HepG2 (cell line): ENCODE data around the gene TNFAIP1. TPM values are rescaled to one million over a fixed set of nuclear protein-coding genes. Genes with fewer than 3 reads are reported as not detected.

Source experiments
- ARNT ChIP-seq: fragments of 450-650 bp; IDR thresholded peaks from 2 replicates; pipeline ENCODE4 v1.6.1; 2017
- ETV5 ChIP-seq: IDR thresholded peaks from 2 replicates; pipeline ENCODE4 v1.6.1; 2018; ENCODE audit warnings: missing biosample characterization, missing genetic modification reagents, inconsistent platforms, borderline replicate concordance
- MIXL1 ChIP-seq: IDR thresholded peaks from 2 replicates; pipeline ENCODE4 v1.6.1; 2016
- MXI1 ChIP-seq: IDR thresholded peaks from 3 replicates; pipeline ENCODE4 v1.6.1; 2012; ENCODE audit warnings: low read depth, low read length, inconsistent platforms, borderline replicate concordance
- NFKBIZ ChIP-seq: IDR thresholded peaks from 2 replicates; pipeline ENCODE4 v1.6.1; 2018; ENCODE audit warnings: missing genetic modification reagents, missing compliant biosample characterization
- POLR2A ChIP-seq, 2 experiments: IDR thresholded peaks; 2 replicates each; pipeline ENCODE4 v1.6.1; 2011; ENCODE audit warnings: low read depth in 2 of 2, low read length in 2 of 2, mild to moderate bottlenecking in 1 of 2, moderate library complexity in 1 of 2; ENCODE audit not compliant: insufficient read depth in 1 of 2
- RCOR2 ChIP-seq: IDR thresholded peaks from 2 replicates; pipeline ENCODE4 v1.6.1; 2016; ENCODE audit warnings: missing biosample characterization, missing genetic modification reagents
- RFX5 ChIP-seq: IDR thresholded peaks from 2 replicates; pipeline ENCODE4 v1.6.1; 2011; ENCODE audit warnings: low read depth, low read length, improper control_type of control experiment
- TBX3 ChIP-seq: fragments of 450-650 bp; IDR thresholded peaks from 2 replicates; pipeline ENCODE4 v1.6.1; 2017; ENCODE audit warnings: antibody characterized with exemption, mild to moderate bottlenecking, inconsistent platforms, borderline replicate concordance
- TGIF2 ChIP-seq: IDR thresholded peaks from 2 replicates; pipeline ENCODE4 v1.6.1; 2016; ENCODE audit warnings: control low read depth, missing compliant biosample characterization
- TOPORS ChIP-seq: sonication (generic); formaldehyde crosslinking; IDR thresholded peaks from 2 replicates; pipeline ENCODE4 v1.8.0; 2023; ENCODE audit warnings: mild to moderate bottlenecking, missing genetic modification reagents
- ZNF136 ChIP-seq: sonication (generic); formaldehyde crosslinking; IDR thresholded peaks from 2 replicates; pipeline ENCODE4 v1.8.1; 2022; ENCODE audit warnings: low read depth, mild to moderate bottlenecking, moderate library complexity, missing genetic modification reagents
- ZNF33A ChIP-seq: sonication (generic); formaldehyde crosslinking; IDR thresholded peaks from 2 replicates; pipeline ENCODE4 v1.5.1; 2020; ENCODE audit warnings: missing genetic modification reagents, mild to moderate bottlenecking, moderate library complexity, borderline replicate concordance
- ZNF777 ChIP-seq: sonication (generic); formaldehyde crosslinking; IDR thresholded peaks from 2 replicates; pipeline ENCODE4 v1.4.0; 2020; ENCODE audit warnings: missing genetic modification reagents
- ZNF879 ChIP-seq: sonication (generic); formaldehyde crosslinking; IDR thresholded peaks from 2 replicates; pipeline ENCODE4 v1.8.1; 2023; ENCODE audit warnings: missing genetic modification reagents
- ZSCAN9 ChIP-seq: IDR thresholded peaks from 2 replicates; pipeline ENCODE4 v1.6.1; 2016; ENCODE audit warnings: borderline replicate concordance
- polyA plus RNA-seq, 8 experiments: library from polyadenylated mRNA; depleted of rRNA in 3 of 8; stranded (reverse) in 7 of 8; unstranded in 1 of 8; fragments of >200 nt; fragmentation: Illumina TruSeq in 4 of 8; extraction: Trizol in 4 of 8; gene quantifications; 2 replicates each; pipeline versions ENCODE4 v1.2.1 to v1.2.3, GENCODE V29; 2011 to 2016; ENCODE audit warnings: low read depth in 4 of 8, missing spikeins in 1 of 8, mixed read lengths in 1 of 8; ENCODE audit not compliant: insufficient read depth in 1 of 8
- total RNA-seq, 5 experiments: library from RNA; depleted of rRNA; stranded (reverse); fragments of >200 nt; fragmentation: Illumina TruSeq; extraction: Trizol; gene quantifications; 2 replicates each; pipeline ENCODE4 v1.2.3, GENCODE V29; 2016; ENCODE audit warnings: low read depth in 1 of 5
- TF ChIP-seq, protein P1 (sequence below), 2 experiments: sonication (generic) in 1 of 2; formaldehyde crosslinking in 1 of 2; IDR thresholded peaks; 2 replicates each; pipeline versions ENCODE4 v1.5.1 to v1.6.1; 2011 to 2020; ENCODE audit warnings: borderline replicate concordance in 1 of 2, low read depth in 1 of 2, low read length in 1 of 2, mild to moderate bottlenecking in 1 of 2, missing genetic modification reagents in 1 of 2, moderate library complexity in 1 of 2
- TF ChIP-seq, protein P2 (sequence below): sonication (generic); formaldehyde crosslinking; IDR thresholded peaks from 2 replicates; pipeline ENCODE4 v1.5.0; 2020; ENCODE audit warnings: mild to moderate bottlenecking, missing genetic modification reagents, borderline replicate concordance
- TF ChIP-seq, protein P3 (sequence below): sonication (generic); formaldehyde crosslinking; IDR thresholded peaks from 2 replicates; pipeline ENCODE4 v1.8.1; 2023; ENCODE audit warnings: mild to moderate bottlenecking, inconsistent platforms, moderate library complexity, missing genetic modification reagents, borderline replicate concordance

The TNFAIP1 gene
- total and polyA plus RNA-seq, 2 of the 13 experiments (the other 11 are each of a cell fraction or from before 2014, with no cell fraction given): 17.5 to 40.6 TPM

DNA sequence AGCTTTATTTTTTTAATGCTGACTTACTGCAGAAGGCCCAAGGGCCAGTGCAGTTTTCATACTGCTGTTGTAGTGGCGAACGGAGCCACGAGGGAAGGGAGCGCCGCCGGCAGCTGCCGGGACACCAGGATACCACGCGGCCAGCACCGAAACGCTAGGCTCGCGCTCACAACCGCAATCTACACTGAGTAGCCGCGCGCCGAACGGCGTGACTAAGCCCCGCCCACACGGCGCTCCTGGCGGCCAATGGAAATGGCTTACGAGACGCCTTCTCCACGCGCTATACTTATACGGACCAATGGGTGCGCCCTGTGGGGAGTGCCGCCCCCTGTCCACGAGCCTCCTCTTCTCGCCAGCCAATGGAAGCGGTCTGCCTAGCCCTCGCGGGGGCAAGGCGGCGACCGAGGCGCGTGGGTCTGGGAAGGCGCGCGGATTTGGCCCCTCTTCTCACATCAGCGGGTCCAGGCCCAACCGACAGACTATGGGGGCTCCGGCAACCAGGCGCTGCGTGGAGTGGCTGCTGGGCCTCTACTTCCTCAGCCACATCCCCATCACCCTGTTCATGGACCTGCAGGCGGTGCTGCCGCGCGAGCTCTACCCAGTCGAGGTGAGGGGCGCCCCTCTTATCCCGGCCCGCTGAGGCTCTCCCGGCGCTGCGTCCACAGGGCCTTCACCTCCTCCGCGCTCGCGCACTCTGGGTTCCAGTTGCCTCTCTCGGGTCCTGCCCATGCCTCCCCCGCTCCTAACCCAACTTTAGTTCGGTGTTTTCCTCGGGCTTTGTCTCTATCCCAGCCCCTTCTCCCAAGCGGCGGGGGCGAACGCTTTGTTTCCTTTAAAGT lies 16.6 kb upstream of the TNFAIP1 start, which contains the start of gene TMEM97 (continued):
- TF ChIP-seq RCOR2 (CRISPR knock-in tag): no peak
- TF ChIP-seq, protein P1, sequence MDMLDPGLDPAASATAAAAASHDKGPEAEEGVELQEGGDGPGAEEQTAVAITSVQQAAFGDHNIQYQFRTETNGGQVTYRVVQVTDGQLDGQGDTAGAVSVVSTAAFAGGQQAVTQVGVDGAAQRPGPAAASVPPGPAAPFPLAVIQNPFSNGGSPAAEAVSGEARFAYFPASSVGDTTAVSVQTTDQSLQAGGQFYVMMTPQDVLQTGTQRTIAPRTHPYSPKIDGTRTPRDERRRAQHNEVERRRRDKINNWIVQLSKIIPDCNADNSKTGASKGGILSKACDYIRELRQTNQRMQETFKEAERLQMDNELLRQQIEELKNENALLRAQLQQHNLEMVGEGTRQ (IDR thresholded peaks at IDR 0.05; ENCODE audit: low read depth, low read length): no peak
- TF ChIP-seq, protein P1 (CRISPR knock-in tag; IDR thresholded peaks at IDR 0.05; ENCODE audit: borderline replicate concordance): 0 out of 2 replicates have a peak, but pooled peaks have one; percentile 44
- TF ChIP-seq, protein P2, sequence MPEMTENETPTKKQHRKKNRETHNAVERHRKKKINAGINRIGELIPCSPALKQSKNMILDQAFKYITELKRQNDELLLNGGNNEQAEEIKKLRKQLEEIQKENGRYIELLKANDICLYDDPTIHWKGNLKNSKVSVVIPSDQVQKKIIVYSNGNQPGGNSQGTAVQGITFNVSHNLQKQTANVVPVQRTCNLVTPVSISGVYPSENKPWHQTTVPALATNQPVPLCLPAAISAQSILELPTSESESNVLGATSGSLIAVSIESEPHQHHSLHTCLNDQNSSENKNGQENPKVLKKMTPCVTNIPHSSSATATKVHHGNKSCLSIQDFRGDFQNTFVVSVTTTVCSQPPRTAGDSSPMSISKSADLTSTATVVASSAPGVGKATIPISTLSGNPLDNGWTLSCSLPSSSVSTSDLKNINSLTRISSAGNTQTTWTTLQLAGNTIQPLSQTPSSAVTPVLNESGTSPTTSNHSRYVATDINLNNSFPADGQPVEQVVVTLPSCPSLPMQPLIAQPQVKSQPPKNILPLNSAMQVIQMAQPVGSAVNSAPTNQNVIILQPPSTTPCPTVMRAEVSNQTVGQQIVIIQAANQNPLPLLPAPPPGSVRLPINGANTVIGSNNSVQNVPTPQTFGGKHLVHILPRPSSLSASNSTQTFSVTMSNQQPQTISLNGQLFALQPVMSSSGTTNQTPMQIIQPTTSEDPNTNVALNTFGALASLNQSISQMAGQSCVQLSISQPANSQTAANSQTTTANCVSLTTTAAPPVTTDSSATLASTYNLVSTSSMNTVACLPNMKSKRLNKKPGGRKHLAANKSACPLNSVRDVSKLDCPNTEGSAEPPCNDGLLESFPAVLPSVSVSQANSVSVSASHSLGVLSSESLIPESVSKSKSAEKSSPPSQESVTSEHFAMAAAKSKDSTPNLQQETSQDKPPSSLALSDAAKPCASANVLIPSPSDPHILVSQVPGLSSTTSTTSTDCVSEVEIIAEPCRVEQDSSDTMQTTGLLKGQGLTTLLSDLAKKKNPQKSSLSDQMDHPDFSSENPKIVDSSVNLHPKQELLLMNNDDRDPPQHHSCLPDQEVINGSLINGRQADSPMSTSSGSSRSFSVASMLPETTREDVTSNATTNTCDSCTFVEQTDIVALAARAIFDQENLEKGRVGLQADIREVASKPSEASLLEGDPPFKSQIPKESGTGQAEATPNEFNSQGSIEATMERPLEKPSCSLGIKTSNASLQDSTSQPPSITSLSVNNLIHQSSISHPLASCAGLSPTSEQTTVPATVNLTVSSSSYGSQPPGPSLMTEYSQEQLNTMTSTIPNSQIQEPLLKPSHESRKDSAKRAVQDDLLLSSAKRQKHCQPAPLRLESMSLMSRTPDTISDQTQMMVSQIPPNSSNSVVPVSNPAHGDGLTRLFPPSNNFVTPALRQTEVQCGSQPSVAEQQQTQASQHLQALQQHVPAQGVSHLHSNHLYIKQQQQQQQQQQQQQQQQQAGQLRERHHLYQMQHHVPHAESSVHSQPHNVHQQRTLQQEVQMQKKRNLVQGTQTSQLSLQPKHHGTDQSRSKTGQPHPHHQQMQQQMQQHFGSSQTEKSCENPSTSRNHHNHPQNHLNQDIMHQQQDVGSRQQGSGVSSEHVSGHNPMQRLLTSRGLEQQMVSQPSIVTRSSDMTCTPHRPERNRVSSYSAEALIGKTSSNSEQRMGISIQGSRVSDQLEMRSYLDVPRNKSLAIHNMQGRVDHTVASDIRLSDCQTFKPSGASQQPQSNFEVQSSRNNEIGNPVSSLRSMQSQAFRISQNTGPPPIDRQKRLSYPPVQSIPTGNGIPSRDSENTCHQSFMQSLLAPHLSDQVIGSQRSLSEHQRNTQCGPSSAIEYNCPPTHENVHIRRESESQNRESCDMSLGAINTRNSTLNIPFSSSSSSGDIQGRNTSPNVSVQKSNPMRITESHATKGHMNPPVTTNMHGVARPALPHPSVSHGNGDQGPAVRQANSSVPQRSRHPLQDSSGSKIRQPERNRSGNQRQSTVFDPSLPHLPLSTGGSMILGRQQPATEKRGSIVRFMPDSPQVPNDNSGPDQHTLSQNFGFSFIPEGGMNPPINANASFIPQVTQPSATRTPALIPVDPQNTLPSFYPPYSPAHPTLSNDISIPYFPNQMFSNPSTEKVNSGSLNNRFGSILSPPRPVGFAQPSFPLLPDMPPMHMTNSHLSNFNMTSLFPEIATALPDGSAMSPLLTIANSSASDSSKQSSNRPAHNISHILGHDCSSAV: no peak
- TF ChIP-seq, protein P3, sequence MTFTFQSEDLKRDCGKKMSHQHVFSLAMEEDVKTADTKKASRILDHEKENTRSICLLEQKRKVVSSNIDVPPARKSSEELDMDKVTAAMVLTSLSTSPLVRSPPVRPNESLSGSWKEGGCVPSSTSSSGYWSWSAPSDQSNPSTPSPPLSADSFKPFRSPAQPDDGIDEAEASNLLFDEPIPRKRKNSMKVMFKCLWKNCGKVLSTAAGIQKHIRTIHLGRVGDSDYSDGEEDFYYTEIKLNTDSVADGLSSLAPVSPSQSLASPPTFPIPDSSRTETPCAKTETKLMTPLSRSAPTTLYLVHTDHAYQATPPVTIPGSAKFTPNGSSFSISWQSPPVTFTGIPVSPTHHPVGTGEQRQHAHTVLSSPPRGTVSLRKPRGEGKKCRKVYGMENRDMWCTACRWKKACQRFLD: no peak; the same call in 1 of the 2 replicates
- TF ChIP-seq MIXL1 (CRISPR knock-in tag): no peak
- peak; percentile 80 to 88 for TF ChIP-seq POLR2A (IDR thresholded peaks at IDR 0.05; ENCODE audit: insufficient read depth in 1 of 2, low read depth in 2 of 2, low read length in 2 of 2)
- no peak for TF ChIP-seq ZNF136
- peak; percentile 61; the same call in 1 of the 2 replicates for TF ChIP-seq RFX5
- no peak for TF ChIP-seq ARNT
- peak; percentile 84 for TF ChIP-seq TGIF2 (CRISPR knock-in tag)
- TF ChIP-seq ZNF777 (CRISPR knock-in tag): peak; percentile 61
- TF ChIP-seq ZNF879: no peak; the same call in 1 of the 2 replicates
- peak; percentile 71; the same call in 1 of the 3 replicates for TF ChIP-seq MXI1
- no peak for TF ChIP-seq TBX3
- TF ChIP-seq TOPORS (CRISPR knock-in tag): peak; percentile 90; the same call in 1 of the 2 replicates
- no peak for TF ChIP-seq ZSCAN9 (CRISPR knock-in tag)
- TF ChIP-seq NFKBIZ (CRISPR knock-in tag): no peak
- TF ChIP-seq ETV5: no peak; the same call in 1 of the 2 replicates
- TF ChIP-seq ZNF33A: no peak
